NCI-H1048 (cell line): Measurements from ENCODE around the gene DCTN3.

ENCODE experiments used
- DNase-seq: peaks from one replicate; lab custom pipeline; 2025; lab: John Stamatoyannopoulos, UW

DCTN3 gene

GRCh38 chr9:34573599-34574325 lies 46.5 kb downstream of the DCTN3 start:
- DNase-seq = no peak

- DNase-seq = no peak
Measured at GRCh38 chr9:34572628-34573027, 47.7 kb downstream of the DCTN3 start.

- DNase-seq = no peak
Measured at GRCh38 chr9:34572092-34572491, 48.2 kb downstream of the DCTN3 start.

GRCh38 chr9:34571481-34571810 lies 48.8 kb downstream of the DCTN3 start:
- DNase-seq = no peak

- DNase-seq = no peak
Measured at GRCh38 chr9:34570809-34571480, 49.4 kb downstream of the DCTN3 start.

GRCh38 chr9:34570376-34570775 lies 49.9 kb downstream of the DCTN3 start:
- DNase-seq = no peak

GRCh38 chr9:34568774-34569173 lies 51.5 kb downstream of the DCTN3 start:
- DNase-seq = no peak

GRCh38 chr9:34568133-34568532 lies 52.2 kb downstream of the DCTN3 start:
- DNase-seq = no peak

GRCh38 chr9:34566972-34567371 lies 53.3 kb downstream of the DCTN3 start:
- DNase-seq = no peak

- no peak for DNase-seq
Measured at GRCh38 chr9:34566322-34566721, 54.0 kb downstream of the DCTN3 start.

GRCh38 chr9:34565856-34566255 lies 54.4 kb downstream of the DCTN3 start:
- no peak for DNase-seq

GRCh38 chr9:34564617-34565016 lies 55.7 kb downstream of the DCTN3 start:
- no peak for DNase-seq
